Mucosa of gallbladder (tissue), 1 donor: ENCODE measurements around the gene MT1H. TPM values are rescaled to one million over a fixed set of nuclear protein-coding genes. Genes with fewer than 3 reads are reported as not detected.
"Not testable (repeated sequence)": the region's sequence is repeated elsewhere in the genome, so short reads cannot be mapped to it uniquely, and the experiment has no call there.

Experiments
- DNase-seq: peaks from one replicate; pipeline ENCODE4 v3.0.0-alpha.2; 2020; ENCODE audit warnings: low spot score
- total RNA-seq: library from RNA; stranded (reverse); gene quantifications from one replicate; pipeline ENCODE4 v1.2.1, GENCODE V29; 2021
- donor health status: DM: no; HTN: no; CAD: no.

MT1H gene
- total RNA-seq, 1 donor from 2014 or later: 2.9 TPM

- DNase-seq: not testable (repeated sequence)
These were observed 4.0 kb upstream of the MT1H start for GRCh38 chr16:56665286-56666261.

- DNase-seq: peak; percentile 42
These were observed 1.7 kb upstream of the MT1H start, which contains the start of gene MT1G for GRCh38 chr16:56667581-56668571. Gene MT1G (minus strand): TSS chr16:56668065. CDS start chr16:56667993, 72 bp downstream.

- no peak for DNase-seq
These were observed 416 bp downstream of the MT1H start for GRCh38 chr16:56669840-56670619.

GRCh38 chr16:56670620-56670934, 963 bp downstream of the MT1H start:
- DNase-seq: no peak

- DNase-seq: not testable (repeated sequence)
These were observed 2.1 kb downstream of the MT1H start for GRCh38 chr16:56671691-56672090.

- DNase-seq: not testable (repeated sequence)
These were observed 2.6 kb downstream of the MT1H start for GRCh38 chr16:56672171-56672570.

- DNase-seq: no peak
These were observed 3.3 kb downstream of the MT1H start for GRCh38 chr16:56672761-56673536.

GRCh38 chr16:56673921-56674320, 4.3 kb downstream of the MT1H start:
- no peak for DNase-seq

- DNase-seq: not testable (repeated sequence)
These were observed 5.0 kb downstream of the MT1H start for GRCh38 chr16:56674570-56674969.

- no peak for DNase-seq
These were observed 6.1 kb downstream of the MT1H start for GRCh38 chr16:56675685-56676210.

- DNase-seq: no peak
These were observed 7.9 kb downstream of the MT1H start for GRCh38 chr16:56677474-56677873.

- DNase-seq: no peak
These were observed 9.6 kb downstream of the MT1H start for GRCh38 chr16:56679078-56679730.

GRCh38 chr16:56679818-56680217, 10.2 kb downstream of the MT1H start:
- no peak for DNase-seq

GRCh38 chr16:56681939-56682702, 12.5 kb downstream of the MT1H start, which contains the start of gene MT1X:
Gene MT1X (plus strand): TSS chr16:56682470. CDS start chr16:56682541, 71 bp downstream.
- DNase-seq: peak; percentile 92

- no peak for DNase-seq
These were observed 13.2 kb downstream of the MT1H start for GRCh38 chr16:56682703-56683397.

GRCh38 chr16:56683424-56684172, 14.0 kb downstream of the MT1H start:
- no peak for DNase-seq

- DNase-seq: no peak
These were observed 14.8 kb downstream of the MT1H start for GRCh38 chr16:56684256-56684925.
